HUES6 (cell line): Measurements from ENCODE around the gene SYNDIG1.

Experiments
- H3K27ac ChIP-seq: 2 replicates; pipeline ENCODE4 v1.7.0; 2013; ENCODE audit warnings: low read depth, mild to moderate bottlenecking, low read length, inconsistent platforms
- H3K27me3 ChIP-seq: 2 replicates; pipeline ENCODE4 v1.6.1; 2013; ENCODE audit warnings: low read length; ENCODE audit not compliant: control insufficient read depth, insufficient read depth
- H3K36me3 ChIP-seq: 2 replicates; pipeline ENCODE4 v1.6.1; 2013; ENCODE audit warnings: low read length; ENCODE audit not compliant: control insufficient read depth, insufficient read depth
- H3K4me1 ChIP-seq: 2 replicates; pipeline ENCODE4 v1.6.1; 2013; ENCODE audit warnings: low read length; ENCODE audit not compliant: control insufficient read depth, insufficient read depth
- H3K4me3 ChIP-seq: 2 replicates; pipeline ENCODE4 v1.5.1; 2013; ENCODE audit warnings: low read depth, low read length
- H3K9ac ChIP-seq: one replicate; pipeline ENCODE4 v1.6.1; 2013; ENCODE audit warnings: mild to moderate bottlenecking, low read length
- H3K9me3 ChIP-seq: 2 replicates; pipeline ENCODE4 v1.6.1; 2013; ENCODE audit warnings: low read depth, low read length; ENCODE audit not compliant: control insufficient read depth, insufficient read depth

The SYNDIG1 gene

DNA sequence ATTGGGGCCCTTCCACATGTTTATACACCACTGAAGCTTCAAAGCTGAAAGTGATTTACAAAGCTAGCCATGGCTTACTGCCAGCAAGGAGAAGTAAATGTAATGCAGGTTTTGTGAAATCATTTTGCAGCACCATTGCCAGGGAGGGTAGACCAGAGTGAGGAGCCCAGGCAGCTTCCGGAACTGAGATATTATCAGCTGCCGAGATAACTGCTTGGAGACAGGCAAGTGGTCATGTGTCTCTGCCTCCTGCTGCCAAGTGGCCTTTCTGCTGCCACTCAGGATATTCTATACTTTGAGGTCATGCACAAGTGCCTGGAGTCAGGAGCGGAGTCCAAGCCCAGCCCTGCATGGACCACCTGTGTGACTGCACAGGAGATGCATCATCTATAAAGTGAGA is 160.2 kb downstream of the SYNDIG1 start:
- H3K4me1 ChIP-seq: peaks cover 9% of the 10 kb centered on the region
- no peak overlapping the region for H3K4me3 ChIP-seq
- 0 out of 2 replicates have a peak, but pooled peaks cover 2% of the 10 kb centered on the region for H3K9me3 ChIP-seq
- no peaks in the 10 kb centered on the region for H3K36me3 ChIP-seq
- no peak overlapping the region for H3K9ac ChIP-seq
- no peaks in the 10 kb centered on the region for H3K27me3 ChIP-seq
- no peak overlapping the region for H3K27ac ChIP-seq

DNA sequence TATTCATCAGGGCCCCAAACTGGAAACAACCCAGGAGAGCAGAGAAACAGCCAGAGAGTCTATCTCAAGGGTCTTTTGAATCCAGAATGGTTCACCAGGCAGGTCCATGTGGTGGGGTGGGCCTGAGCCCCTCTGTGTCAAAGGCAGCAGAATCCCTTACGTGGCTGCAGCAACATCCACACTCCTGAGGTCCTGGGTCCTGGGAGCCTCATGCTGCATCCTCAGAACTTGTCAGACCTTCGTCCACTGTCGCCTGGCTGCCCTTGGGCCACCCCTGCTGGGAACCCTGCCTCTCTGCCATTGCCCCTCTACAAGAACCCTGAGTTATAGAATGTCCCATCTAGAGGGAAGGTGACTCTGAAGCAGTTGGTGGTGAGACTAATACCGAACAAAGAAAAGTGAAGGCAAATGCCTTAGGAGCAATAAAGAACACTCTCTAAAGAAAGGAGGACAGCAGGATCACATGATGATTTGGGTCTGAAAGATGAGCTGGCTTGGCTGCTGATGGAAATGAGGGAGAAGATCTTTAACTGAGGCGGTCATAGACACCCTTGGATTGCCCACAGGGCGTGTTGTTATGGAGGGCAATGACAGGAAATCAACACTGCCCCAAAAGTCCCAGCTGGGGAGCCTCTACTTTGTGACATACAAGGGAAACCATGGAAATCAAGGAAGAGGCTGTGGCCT is 161.2 kb downstream of the SYNDIG1 start:
- peaks cover 19% of the 10 kb centered on the region for H3K4me1 ChIP-seq
- no peak overlapping the region for H3K9ac ChIP-seq
- H3K27me3 ChIP-seq: no peaks in the 10 kb centered on the region
- H3K36me3 ChIP-seq: no peaks in the 10 kb centered on the region
- 0 out of 2 replicates have a peak, but pooled peaks cover 2% of the 10 kb centered on the region for H3K9me3 ChIP-seq
- no peak overlapping the region for H3K4me3 ChIP-seq
- no peak overlapping the region for H3K27ac ChIP-seq

DNA sequence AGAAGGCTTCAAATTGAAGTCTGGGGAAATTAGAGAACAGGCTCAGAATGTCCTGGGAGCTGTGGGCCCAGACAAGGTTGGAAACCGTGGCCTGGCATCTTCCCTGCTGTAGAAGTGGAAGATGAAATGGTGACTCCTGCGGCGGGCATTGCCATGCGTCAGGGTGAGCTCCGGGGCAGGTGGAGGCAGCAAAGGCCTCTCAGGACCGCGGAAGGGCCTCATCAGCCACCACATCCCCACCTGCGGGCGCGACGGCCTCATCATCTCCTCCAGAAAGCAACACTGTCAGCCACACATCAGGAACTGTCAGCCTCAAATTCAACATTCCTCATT is 161.7 kb downstream of the SYNDIG1 start:
- no peaks in the 10 kb centered on the region for H3K36me3 ChIP-seq
- H3K9me3 ChIP-seq: 0 out of 2 replicates have a peak, but pooled peaks cover 2% of the 10 kb centered on the region
- no peak overlapping the region for H3K27ac ChIP-seq
- H3K4me1 ChIP-seq: peaks cover 24% of the 10 kb centered on the region
- H3K4me3 ChIP-seq: no peak overlapping the region
- H3K27me3 ChIP-seq: no peaks in the 10 kb centered on the region
- no peak overlapping the region for H3K9ac ChIP-seq

DNA sequence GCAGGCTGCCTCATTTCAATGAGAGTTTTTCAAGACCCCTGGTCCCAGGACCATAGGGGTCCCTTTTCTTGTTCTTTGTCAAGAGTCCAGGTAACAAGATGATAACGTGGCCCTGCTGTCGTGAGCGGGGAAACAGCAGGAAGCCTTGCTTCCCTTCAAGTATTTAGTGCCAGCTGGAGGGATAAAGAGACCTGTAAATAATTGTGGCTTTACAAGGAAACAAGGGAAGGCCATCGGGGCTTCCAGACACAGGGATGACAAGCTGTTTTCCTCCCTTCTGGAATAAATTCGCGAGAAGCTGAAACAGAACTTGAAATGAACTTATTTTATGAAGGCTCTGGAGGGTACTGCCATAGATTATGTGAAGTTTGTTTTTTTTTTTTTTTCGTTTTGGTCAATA is 163.2 kb downstream of the SYNDIG1 start:
- Histone ChIP-seq H3K9me3 (no peaks in the 10 kb centered on the region), H3K9ac (no peak overlapping the region), H3K27me3 (no peaks in the 10 kb centered on the region), H3K4me1 (peaks cover 28% of the 10 kb centered on the region), H3K36me3 (no peaks in the 10 kb centered on the region), H3K27ac (no peak overlapping the region), H3K4me3 (no peak overlapping the region)

GRCh38 chr20:24633026-24633425 is 163.6 kb downstream of the SYNDIG1 start:
- Histone ChIP-seq H3K27ac (no peak overlapping the region), H3K9ac (no peak overlapping the region), H3K27me3 (no peaks in the 10 kb centered on the region), H3K4me3 (no peak overlapping the region), H3K36me3 (no peaks in the 10 kb centered on the region), H3K9me3 (no peaks in the 10 kb centered on the region), H3K4me1 (peaks cover 28% of the 10 kb centered on the region)

DNA sequence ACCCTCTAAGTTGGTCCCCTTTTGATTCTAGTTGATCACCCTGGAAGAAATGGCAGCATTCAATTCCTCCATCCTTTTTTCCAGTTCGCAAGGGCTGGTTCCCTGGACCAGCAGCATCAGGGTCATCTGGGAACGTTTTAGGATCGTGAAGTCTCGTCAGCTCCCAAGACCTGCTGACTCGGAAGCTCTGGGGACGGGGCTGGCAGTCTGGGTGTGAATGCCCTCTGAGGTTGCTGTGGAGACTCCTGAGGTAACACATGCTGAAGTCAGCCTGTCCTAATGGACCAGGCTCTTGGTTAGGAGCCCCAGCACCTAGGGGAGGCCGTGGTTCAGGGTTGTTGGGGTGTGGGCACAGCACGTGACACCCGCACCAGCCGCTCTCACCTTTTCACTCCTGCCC is 164.1 kb downstream of the SYNDIG1 start:
- H3K9me3 ChIP-seq: no peaks in the 10 kb centered on the region
- H3K36me3 ChIP-seq: no peaks in the 10 kb centered on the region
- H3K9ac ChIP-seq: no peak overlapping the region
- H3K27me3 ChIP-seq: no peaks in the 10 kb centered on the region
- H3K4me3 ChIP-seq: no peak overlapping the region
- H3K27ac ChIP-seq: no peak overlapping the region
- peaks cover 28% of the 10 kb centered on the region for H3K4me1 ChIP-seq

- H3K4me3 ChIP-seq: no peak overlapping the region
- H3K27me3 ChIP-seq: no peaks in the 10 kb centered on the region
These were observed 165.4 kb downstream of the SYNDIG1 start for GRCh38 chr20:24634855-24635254.

DNA sequence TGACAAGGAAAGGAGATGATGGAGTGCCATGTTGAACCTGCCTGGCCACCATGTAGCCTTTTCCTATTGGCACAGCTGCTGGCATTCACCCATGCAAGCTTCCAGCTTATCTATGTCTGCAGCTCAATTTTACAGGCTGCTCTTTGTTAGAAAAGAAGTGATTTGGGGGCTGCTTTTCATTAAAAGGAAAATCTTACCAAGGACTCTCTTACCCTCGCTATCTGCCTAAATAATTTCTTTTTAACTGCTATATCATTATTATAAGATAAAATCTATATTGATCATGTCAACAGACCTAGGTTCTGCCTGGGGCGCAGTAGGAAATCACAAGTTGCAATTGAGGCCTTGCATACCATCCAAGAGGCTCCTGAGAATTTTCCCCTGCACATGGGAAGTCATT is 167.2 kb downstream of the SYNDIG1 start:
- Histone ChIP-seq H3K9me3 (no peaks in the 10 kb centered on the region), H3K4me3 (no peak overlapping the region), H3K27me3 (no peaks in the 10 kb centered on the region), H3K4me1 (peaks cover 28% of the 10 kb centered on the region), H3K27ac (no peak overlapping the region), H3K36me3 (no peaks in the 10 kb centered on the region), H3K9ac (no peak overlapping the region)

More at GRCh38 chr20:24634855-24635254, 165.4 kb downstream of the SYNDIG1 start:
- Histone ChIP-seq H3K4me1 (peaks cover 28% of the 10 kb centered on the region), H3K36me3 (no peaks in the 10 kb centered on the region), H3K9ac (no peak overlapping the region), H3K27ac (no peak overlapping the region), H3K9me3 (no peaks in the 10 kb centered on the region)

GRCh38 chr20:24637087-24637486 is 167.7 kb downstream of the SYNDIG1 start:
- H3K27ac ChIP-seq: no peak overlapping the region
- H3K9me3 ChIP-seq: no peaks in the 10 kb centered on the region
- no peaks in the 10 kb centered on the region for H3K27me3 ChIP-seq
- no peak overlapping the region for H3K9ac ChIP-seq
- peaks cover 28% of the 10 kb centered on the region for H3K4me1 ChIP-seq
- no peak overlapping the region for H3K4me3 ChIP-seq
- H3K36me3 ChIP-seq: no peaks in the 10 kb centered on the region

DNA sequence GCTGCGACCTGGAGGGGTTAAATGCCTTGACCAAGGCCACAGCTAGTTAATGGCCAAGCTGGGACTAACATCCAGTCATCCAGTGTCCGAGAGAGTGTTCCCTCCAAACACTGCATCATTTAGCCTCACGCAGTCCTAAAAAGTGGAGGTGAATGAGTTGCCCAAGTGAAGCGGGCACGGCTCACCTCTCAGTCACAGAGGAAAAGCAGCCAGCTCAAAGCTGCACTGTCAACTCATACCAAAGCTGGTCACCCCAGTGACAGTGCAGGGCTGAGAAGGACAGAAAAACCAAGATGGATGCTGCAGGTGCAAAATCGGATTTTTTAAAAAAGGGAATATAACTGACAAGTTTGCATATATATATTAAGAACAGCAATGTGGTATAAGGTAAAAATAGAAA is 168.5 kb downstream of the SYNDIG1 start:
- H3K9me3 ChIP-seq: no peaks in the 10 kb centered on the region
- H3K4me1 ChIP-seq: peaks cover 28% of the 10 kb centered on the region
- H3K9ac ChIP-seq: no peak overlapping the region
- no peak overlapping the region for H3K4me3 ChIP-seq
- no peak overlapping the region for H3K27ac ChIP-seq
- no peaks in the 10 kb centered on the region for H3K27me3 ChIP-seq
- H3K36me3 ChIP-seq: no peaks in the 10 kb centered on the region

DNA sequence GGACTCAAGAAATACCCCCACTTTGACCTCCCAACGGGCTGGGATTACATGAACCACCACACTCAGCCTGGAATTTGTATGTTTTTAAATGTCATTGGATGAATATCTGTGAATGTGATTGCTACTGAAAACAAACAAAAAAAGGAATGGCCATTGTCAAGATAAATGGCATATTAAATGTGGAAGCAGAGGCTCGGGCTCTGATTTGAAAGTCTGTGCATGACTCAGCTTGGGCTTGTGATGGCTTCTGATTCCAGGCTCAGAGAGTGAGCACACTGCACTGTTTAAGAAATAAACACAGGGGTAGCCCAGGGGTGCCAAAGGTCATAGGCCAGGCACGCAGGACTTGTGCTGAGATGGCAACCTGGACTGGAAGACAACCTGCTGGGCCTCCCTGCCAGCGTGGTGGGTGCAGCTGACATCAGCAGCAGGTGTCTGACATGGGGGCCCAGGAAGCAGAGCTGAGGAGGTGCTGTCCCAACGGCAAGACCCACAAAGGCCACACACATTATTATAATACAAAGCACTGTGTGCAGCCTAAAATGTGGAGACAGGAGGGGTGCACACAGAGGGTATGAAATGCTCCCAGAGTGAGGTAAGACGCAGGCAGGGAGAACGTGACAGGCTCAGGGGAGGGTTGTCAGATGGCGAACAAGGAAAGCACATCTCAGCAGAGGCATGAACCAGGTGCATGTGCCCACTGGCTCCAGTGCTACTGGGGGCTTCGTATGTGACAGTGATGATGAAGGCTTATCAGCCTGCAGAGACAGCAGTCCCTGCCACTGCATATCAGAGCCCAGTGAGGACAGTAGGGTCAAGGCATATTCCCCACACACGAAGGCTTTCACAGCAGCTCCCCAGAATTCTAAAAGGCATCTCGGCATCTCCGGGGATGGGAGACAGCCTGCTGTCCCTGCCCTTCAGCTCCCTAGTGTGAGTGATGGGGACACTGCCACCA is 169.4 kb downstream of the SYNDIG1 start:
- Histone ChIP-seq H3K9me3 (no peaks in the 10 kb centered on the region; the same call in 1 of the 2 replicates), H3K4me1 (peaks cover 27% of the 10 kb centered on the region), H3K27me3 (no peaks in the 10 kb centered on the region), H3K27ac (no peak overlapping the region), H3K36me3 (no peaks in the 10 kb centered on the region), H3K4me3 (no peak overlapping the region), H3K9ac (no peak overlapping the region)
